Breast epithelium (tissue), 4 donors: ENCODE data around the gene SPATC1L. TPM values are rescaled to one million over a fixed set of nuclear protein-coding genes. Genes with fewer than 3 reads are reported as not detected.

ENCODE experiments used
- DNase-seq, 2 donors: peaks; one replicate each; pipeline ENCODE4 v3.0.0-alpha.2; 2019; ENCODE audit warnings: low spot score in 2 of 2
- H3K27ac ChIP-seq, 2 donors: fragments of 200-600 bp; sonication (generic) in 1 of 2; one replicate each; pipeline ENCODE4 v1.5.1; 2016 to 2019; ENCODE audit warnings: mild to moderate bottlenecking in 1 of 2
- H3K27me3 ChIP-seq, 2 donors: fragments of 200-600 bp; sonication (generic) in 1 of 2; one replicate each; pipeline versions ENCODE4 v1.5.1 to v1.6.0; 2017 to 2019; ENCODE audit warnings: control low read depth in 1 of 2, mild to moderate bottlenecking in 1 of 2
- H3K36me3 ChIP-seq: fragments of 200-600 bp; one replicate; pipeline ENCODE4 v1.5.1; 2019
- H3K4me1 ChIP-seq, 2 donors: fragments of 200-600 bp; sonication (generic); one replicate each; pipeline ENCODE4 v1.5.1; 2016 to 2019; ENCODE audit warnings: control low read depth in 1 of 2
- H3K4me3 ChIP-seq, 3 donors: fragments of 200-600 bp; sonication (generic); 1 replicate in 2 of 3; 2 replicates in 1 of 3; pipeline ENCODE4 v1.5.1; 2016 to 2019; ENCODE audit warnings: mild to moderate bottlenecking in 3 of 3, moderate library complexity in 2 of 3
- H3K9me3 ChIP-seq, 2 donors: fragments of 200-600 bp; sonication (generic) in 1 of 2; one replicate each; pipeline ENCODE4 v1.5.1; 2016 to 2019; ENCODE audit warnings: control low read depth in 1 of 2
- CTCF ChIP-seq, 3 donors: fragments of 450-650 bp; IDR thresholded peaks; one replicate each; pipeline ENCODE4 v1.5.1; 2016 to 2017; ENCODE audit warnings: antibody characterized with exemption in 3 of 3, mild to moderate bottlenecking in 3 of 3, moderate library complexity in 3 of 3
- POLR2A ChIP-seq: fragments of 450-650 bp; IDR thresholded peaks from one replicate; pipeline ENCODE4 v1.6.1; 2016; ENCODE audit warnings: antibody characterized with exemption, mild to moderate bottlenecking, moderate library complexity
- POLR2AphosphoS5 ChIP-seq, 3 donors: sonication (generic); formaldehyde crosslinking; IDR thresholded peaks; one replicate each; pipeline ENCODE4 v1.6.1; 2017; ENCODE audit warnings: antibody characterized with exemption in 3 of 3
- intact Hi-C: fragments of 100-400 bp; cut with DNase I; formaldehyde crosslinking; loops from one replicate; pipeline ENCODE4 v1.15.1; 2023; ENCODE audit warnings: low total_unique reads
- total RNA-seq, 3 donors: library from RNA; depleted of rRNA; stranded (reverse); fragments of >200 nt; gene quantifications; one replicate each; pipeline ENCODE4 v1.1.0, GENCODE V29; 2016

SPATC1L gene
- total RNA-seq, 3 donors from 2014 or later: 1.6 to 7.0 (median 6.2) TPM

GRCh38 chr21:46213620-46214286, 29.5 kb upstream of the SPATC1L start:
- Histone ChIP-seq H3K27ac (no peak overlapping the region), H3K9me3 (no peaks in the 10 kb centered on the region), H3K4me3 (no peak overlapping the region), H3K36me3 (no peaks in the 10 kb centered on the region), H3K27me3 (no peaks in the 10 kb centered on the region), H3K4me1 (no peaks in the 10 kb centered on the region)
- intact Hi-C loops: no loop called here
- DNase-seq: peak in 1 of 2 donors; percentile 48
- no peak for TF ChIP-seq POLR2A
- no peak for TF ChIP-seq CTCF (IDR thresholded peaks at IDR 0.05)
- TF ChIP-seq POLR2AphosphoS5 (IDR thresholded peaks at IDR 0.05): no peak

GRCh38 chr21:46212721-46213484, 28.6 kb upstream of the SPATC1L start:
- intact Hi-C loops: no loop called here
- no peaks in the 10 kb centered on the region for H3K9me3 ChIP-seq
- H3K36me3 ChIP-seq: no peaks in the 10 kb centered on the region
- no peak overlapping the region for H3K4me3 ChIP-seq
- DNase-seq: peak in 1 of 2 donors; percentile 22
- H3K27me3 ChIP-seq: no peaks in the 10 kb centered on the region
- H3K27ac ChIP-seq: no peak overlapping the region
- no peaks in the 10 kb centered on the region for H3K4me1 ChIP-seq
- no peak for TF ChIP-seq CTCF (IDR thresholded peaks at IDR 0.05)
- no peak for TF ChIP-seq POLR2A
- TF ChIP-seq POLR2AphosphoS5 (IDR thresholded peaks at IDR 0.05): no peak

- intact Hi-C loops: no loop called here
- no peaks in the 10 kb centered on the region for H3K4me1 ChIP-seq
- no peak overlapping the region for H3K27ac ChIP-seq
- H3K9me3 ChIP-seq: no peaks in the 10 kb centered on the region
- peaks cover 7% of the 10 kb centered on the region for H3K36me3 ChIP-seq
- TF ChIP-seq CTCF (IDR thresholded peaks at IDR 0.05) (no peak), POLR2AphosphoS5 (IDR thresholded peaks at IDR 0.05) (no peak), POLR2A (no peak)
- no peaks in the 10 kb centered on the region for H3K27me3 ChIP-seq
- DNase-seq: peak in 1 of 2 donors; percentile 28
- no peak overlapping the region for H3K4me3 ChIP-seq
These were observed 27.8 kb upstream of the SPATC1L start for GRCh38 chr21:46211786-46212720.

- TF ChIP-seq CTCF (IDR thresholded peaks at IDR 0.05) (no peak), POLR2AphosphoS5 (IDR thresholded peaks at IDR 0.05) (no peak), POLR2A (no peak)
- H3K36me3 ChIP-seq: peaks cover 11% of the 10 kb centered on the region
- no peaks in the 10 kb centered on the region for H3K9me3 ChIP-seq
- peak in 1 of 2 donors; percentile 40 for DNase-seq
- H3K4me3 ChIP-seq: no peak overlapping the region
- no peak overlapping the region for H3K27ac ChIP-seq
- H3K27me3 ChIP-seq: no peaks in the 10 kb centered on the region
- intact Hi-C loops: no loop called here
- H3K4me1 ChIP-seq: no peaks in the 10 kb centered on the region
These were observed 27.1 kb upstream of the SPATC1L start for GRCh38 chr21:46211376-46211775.
